Panc1 (cell line): ENCODE measurements around the gene GPR176.

Source experiments
- POLR2AphosphoS5 ChIP-seq: IDR thresholded peaks from 2 replicates; pipeline ENCODE4 v1.6.1; 2012; ENCODE audit warnings: mild to moderate bottlenecking, low read depth, low read length, moderate library complexity
- SIN3A ChIP-seq: IDR thresholded peaks from 2 replicates; pipeline ENCODE4 v1.6.1; 2012; ENCODE audit warnings: low read depth, mild to moderate bottlenecking, low read length, moderate library complexity, borderline replicate concordance; ENCODE audit not compliant: insufficient read depth
- TF ChIP-seq, protein P1 (sequence below): fragments of 450-650 bp; IDR thresholded peaks from 2 replicates; pipeline ENCODE4 v1.5.1; 2017; ENCODE audit warnings: mild to moderate bottlenecking
- TF ChIP-seq, protein P2 (sequence below), 2 experiments: IDR thresholded peaks; 2 replicates each; pipeline ENCODE4 v1.6.1; 2011 to 2012; ENCODE audit warnings: low read depth in 2 of 2, control low read depth in 1 of 2, low read length in 1 of 2, mild to moderate bottlenecking in 1 of 2, moderate library complexity in 1 of 2; ENCODE audit not compliant: insufficient read depth in 1 of 2

DNA sequence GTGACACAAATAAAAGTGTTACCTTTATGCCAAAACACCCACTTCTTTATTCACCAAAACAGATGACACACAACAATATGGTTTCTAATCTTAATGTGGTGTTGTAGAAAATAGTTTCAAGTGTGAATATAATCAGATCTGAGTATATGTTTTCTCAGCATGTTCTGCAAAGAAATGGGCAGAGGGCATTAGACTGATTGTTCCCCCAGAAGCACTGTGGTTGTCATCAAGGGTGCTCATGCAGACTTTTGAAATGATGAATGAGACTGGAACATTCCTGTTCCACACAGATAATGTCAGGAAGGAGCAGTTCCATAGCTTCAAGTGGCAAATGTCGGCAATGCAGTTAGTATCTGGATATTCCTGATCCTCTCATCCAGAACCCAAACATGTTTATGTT lies 37.5 kb downstream of the GPR176 start:
- TF ChIP-seq, protein P1, sequence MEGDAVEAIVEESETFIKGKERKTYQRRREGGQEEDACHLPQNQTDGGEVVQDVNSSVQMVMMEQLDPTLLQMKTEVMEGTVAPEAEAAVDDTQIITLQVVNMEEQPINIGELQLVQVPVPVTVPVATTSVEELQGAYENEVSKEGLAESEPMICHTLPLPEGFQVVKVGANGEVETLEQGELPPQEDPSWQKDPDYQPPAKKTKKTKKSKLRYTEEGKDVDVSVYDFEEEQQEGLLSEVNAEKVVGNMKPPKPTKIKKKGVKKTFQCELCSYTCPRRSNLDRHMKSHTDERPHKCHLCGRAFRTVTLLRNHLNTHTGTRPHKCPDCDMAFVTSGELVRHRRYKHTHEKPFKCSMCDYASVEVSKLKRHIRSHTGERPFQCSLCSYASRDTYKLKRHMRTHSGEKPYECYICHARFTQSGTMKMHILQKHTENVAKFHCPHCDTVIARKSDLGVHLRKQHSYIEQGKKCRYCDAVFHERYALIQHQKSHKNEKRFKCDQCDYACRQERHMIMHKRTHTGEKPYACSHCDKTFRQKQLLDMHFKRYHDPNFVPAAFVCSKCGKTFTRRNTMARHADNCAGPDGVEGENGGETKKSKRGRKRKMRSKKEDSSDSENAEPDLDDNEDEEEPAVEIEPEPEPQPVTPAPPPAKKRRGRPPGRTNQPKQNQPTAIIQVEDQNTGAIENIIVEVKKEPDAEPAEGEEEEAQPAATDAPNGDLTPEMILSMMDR = no peak
- TF ChIP-seq POLR2AphosphoS5 = no peak
- TF ChIP-seq, protein P2, sequence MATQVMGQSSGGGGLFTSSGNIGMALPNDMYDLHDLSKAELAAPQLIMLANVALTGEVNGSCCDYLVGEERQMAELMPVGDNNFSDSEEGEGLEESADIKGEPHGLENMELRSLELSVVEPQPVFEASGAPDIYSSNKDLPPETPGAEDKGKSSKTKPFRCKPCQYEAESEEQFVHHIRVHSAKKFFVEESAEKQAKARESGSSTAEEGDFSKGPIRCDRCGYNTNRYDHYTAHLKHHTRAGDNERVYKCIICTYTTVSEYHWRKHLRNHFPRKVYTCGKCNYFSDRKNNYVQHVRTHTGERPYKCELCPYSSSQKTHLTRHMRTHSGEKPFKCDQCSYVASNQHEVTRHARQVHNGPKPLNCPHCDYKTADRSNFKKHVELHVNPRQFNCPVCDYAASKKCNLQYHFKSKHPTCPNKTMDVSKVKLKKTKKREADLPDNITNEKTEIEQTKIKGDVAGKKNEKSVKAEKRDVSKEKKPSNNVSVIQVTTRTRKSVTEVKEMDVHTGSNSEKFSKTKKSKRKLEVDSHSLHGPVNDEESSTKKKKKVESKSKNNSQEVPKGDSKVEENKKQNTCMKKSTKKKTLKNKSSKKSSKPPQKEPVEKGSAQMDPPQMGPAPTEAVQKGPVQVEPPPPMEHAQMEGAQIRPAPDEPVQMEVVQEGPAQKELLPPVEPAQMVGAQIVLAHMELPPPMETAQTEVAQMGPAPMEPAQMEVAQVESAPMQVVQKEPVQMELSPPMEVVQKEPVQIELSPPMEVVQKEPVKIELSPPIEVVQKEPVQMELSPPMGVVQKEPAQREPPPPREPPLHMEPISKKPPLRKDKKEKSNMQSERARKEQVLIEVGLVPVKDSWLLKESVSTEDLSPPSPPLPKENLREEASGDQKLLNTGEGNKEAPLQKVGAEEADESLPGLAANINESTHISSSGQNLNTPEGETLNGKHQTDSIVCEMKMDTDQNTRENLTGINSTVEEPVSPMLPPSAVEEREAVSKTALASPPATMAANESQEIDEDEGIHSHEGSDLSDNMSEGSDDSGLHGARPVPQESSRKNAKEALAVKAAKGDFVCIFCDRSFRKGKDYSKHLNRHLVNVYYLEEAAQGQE (IDR thresholded peaks at IDR 0.05; ENCODE audit: insufficient read depth in 1 of 2, low read depth in 2 of 2, low read length in 1 of 2) = no peak
- TF ChIP-seq SIN3A = no peak
